ENCODE measurements around the gene PODNL1.
"Not testable (repeated sequence)": the region's sequence is repeated elsewhere in the genome, so short reads cannot be mapped to it uniquely, and the experiment has no call there.

Gene PODNL1

DNA sequence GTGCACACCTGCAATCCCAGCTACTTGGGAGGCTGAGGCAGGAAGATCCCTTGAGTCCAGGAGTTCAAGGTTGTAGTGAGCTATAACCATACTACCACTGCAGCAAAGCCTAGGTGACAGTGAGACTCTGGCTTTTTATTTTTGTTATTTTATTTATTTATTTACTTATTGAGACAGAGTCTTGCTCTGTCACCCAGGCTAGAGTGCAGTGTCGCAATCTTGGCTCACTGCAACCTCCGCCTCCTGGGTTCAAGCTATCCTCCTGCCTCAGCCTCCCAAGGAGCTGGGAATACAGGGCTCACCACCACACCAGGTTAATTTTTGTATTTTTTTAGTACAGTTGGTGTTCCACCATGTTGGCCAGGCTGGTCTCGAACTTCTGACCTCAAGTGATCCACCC, 35.3 kb upstream of the PODNL1 start:
- H3K4me2 ChIP-seq (ENCODE audit: low read length); H3K4me1 ChIP-seq (ENCODE audit: control insufficient read depth, low read depth, low read length); H3K27ac ChIP-seq (ENCODE audit: low read depth, low read length); H3K79me1 ChIP-seq (ENCODE audit: low read length); H3K79me2 ChIP-seq (ENCODE audit: control insufficient read depth, insufficient read depth, low read length); H4K5ac ChIP-seq (ENCODE audit: low read length); H3K23ac ChIP-seq (ENCODE audit: low read length); H3K27me3 ChIP-seq (ENCODE audit: insufficient read depth, low read length, poor library complexity); H3K18ac ChIP-seq (ENCODE audit: low read length); H2BK5ac ChIP-seq (ENCODE audit: low read length); H3K4ac ChIP-seq (ENCODE audit: low read depth, low read length); H2BK15ac ChIP-seq (replicated peaks; ENCODE audit: low read depth); H3K9ac ChIP-seq (ENCODE audit: low read length); H3K36me3 ChIP-seq (ENCODE audit: control insufficient read depth, insufficient read depth, low read length); H2BK120ac ChIP-seq (ENCODE audit: low read depth, low read length); DNase-seq; H2AK5ac ChIP-seq (ENCODE audit: low read length); H3K56ac ChIP-seq (ENCODE audit: low read length); H4K8ac ChIP-seq (ENCODE audit: low read depth, low read length); H3K4me3 ChIP-seq (ENCODE audit: low read length): not testable (repeated sequence)
- no CpG with 5 or more reads among the region's 3 CpGs for WGBS (ENCODE audit: extremely low coverage, insufficient coverage, low lambda C conversion rate)

DNA sequence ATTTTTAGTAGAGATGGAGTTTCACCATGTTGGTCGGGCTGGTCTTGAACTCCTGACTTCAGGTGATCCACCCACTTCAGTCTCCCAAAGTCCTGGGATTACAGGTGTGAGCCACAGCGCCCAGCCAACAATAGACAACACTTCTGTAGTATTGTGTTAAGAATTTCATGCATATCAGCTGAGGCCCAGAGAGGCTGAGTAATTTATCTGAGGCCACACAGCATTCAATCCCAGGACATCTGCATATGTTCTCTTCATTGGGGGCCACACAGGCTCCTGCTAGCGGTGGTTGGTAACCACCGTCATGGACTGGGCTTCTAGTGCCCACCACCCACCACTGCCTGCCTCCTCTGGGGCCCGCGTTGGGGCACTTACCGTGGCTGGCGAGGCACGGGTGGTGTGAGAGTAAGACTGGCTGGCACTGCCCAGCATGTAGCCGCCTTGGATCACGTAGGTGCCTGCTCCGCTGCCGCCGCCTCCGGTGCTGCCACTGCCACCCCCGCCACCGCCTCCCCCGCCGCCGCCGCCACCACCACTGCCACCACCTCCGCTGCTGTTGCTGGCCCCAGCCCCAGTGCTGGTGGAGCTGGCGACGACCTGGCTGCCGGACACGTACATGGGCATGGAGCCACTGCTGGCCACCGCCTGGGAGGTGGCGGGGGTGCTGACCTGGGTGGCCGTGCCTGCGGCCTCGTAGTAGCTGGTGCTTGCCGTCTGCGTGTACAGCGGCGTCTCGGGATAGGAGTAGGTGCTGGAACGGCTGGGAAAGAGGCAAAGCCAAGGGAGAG, 34.3 kb upstream of the PODNL1 start:
- peaks cover 4% of the 10 kb centered on the region for H3K36me3 ChIP-seq (ENCODE audit: control insufficient read depth, insufficient read depth, low read length)
- WGBS (ENCODE audit: extremely low coverage, insufficient coverage, low lambda C conversion rate), result no CpG with 5 or more reads among the region's 37 CpGs

DNA sequence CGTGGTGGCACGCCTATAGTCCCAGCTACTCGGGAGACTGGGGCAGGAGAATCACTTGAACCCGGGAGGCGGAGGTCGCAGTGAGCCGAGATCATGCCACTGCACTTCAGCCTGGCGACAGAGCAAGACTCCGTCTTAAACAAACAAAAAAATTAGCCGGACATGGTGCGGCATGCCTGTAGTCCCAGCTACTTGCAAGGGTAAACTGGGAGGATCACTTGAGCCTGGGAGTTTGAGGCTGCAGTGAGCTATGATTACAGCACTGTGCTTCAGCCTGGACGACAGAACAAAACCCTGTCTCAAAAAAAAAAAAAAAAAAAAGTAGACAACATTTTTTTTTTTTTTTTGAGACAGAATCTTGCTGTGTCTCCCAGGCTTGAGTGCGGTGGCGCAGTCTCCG, 33.7 kb upstream of the PODNL1 start:
- H3K79me1 ChIP-seq (ENCODE audit: low read length); H4K5ac ChIP-seq (ENCODE audit: low read length); H3K79me2 ChIP-seq (ENCODE audit: control insufficient read depth, insufficient read depth, low read length); H3K9ac ChIP-seq (ENCODE audit: low read length); H3K4me3 ChIP-seq (ENCODE audit: low read length); H3K4me2 ChIP-seq (ENCODE audit: low read length); H3K27ac ChIP-seq (ENCODE audit: low read depth, low read length); H2BK15ac ChIP-seq (replicated peaks; ENCODE audit: low read depth); H3K4me1 ChIP-seq (ENCODE audit: control insufficient read depth, low read depth, low read length); H2BK5ac ChIP-seq (ENCODE audit: low read length); H3K27me3 ChIP-seq (ENCODE audit: insufficient read depth, low read length, poor library complexity); DNase-seq; H2BK120ac ChIP-seq (ENCODE audit: low read depth, low read length); H3K56ac ChIP-seq (ENCODE audit: low read length); H3K4ac ChIP-seq (ENCODE audit: low read depth, low read length); H3K18ac ChIP-seq (ENCODE audit: low read length); H4K8ac ChIP-seq (ENCODE audit: low read depth, low read length); H3K23ac ChIP-seq (ENCODE audit: low read length); H2AK5ac ChIP-seq (ENCODE audit: low read length); H3K36me3 ChIP-seq (ENCODE audit: control insufficient read depth, insufficient read depth, low read length): not testable (repeated sequence)
- no CpG with 5 or more reads among the region's 15 CpGs for WGBS (ENCODE audit: extremely low coverage, insufficient coverage, low lambda C conversion rate)

More for the DNA sequence above, 34.3 kb upstream of the PODNL1 start:
- Histone ChIP-seq H2BK15ac (replicated peaks; ENCODE audit: low read depth) (no peak overlapping the region), H3K27me3 (ENCODE audit: insufficient read depth, low read length, poor library complexity) (no peaks in the 10 kb centered on the region), H3K4me2 (ENCODE audit: low read length) (no peak overlapping the region), H3K4me1 (ENCODE audit: control insufficient read depth, low read depth, low read length) (no peaks in the 10 kb centered on the region), H3K4me3 (ENCODE audit: low read length) (no peak overlapping the region), H4K8ac (ENCODE audit: low read depth, low read length) (no peak overlapping the region), H3K23ac (ENCODE audit: low read length) (no peak overlapping the region), H3K56ac (ENCODE audit: low read length) (no peak overlapping the region), H3K79me1 (ENCODE audit: low read length) (no peaks in the 10 kb centered on the region), H3K27ac (ENCODE audit: low read depth, low read length) (no peak overlapping the region), H2AK5ac (ENCODE audit: low read length) (no peak overlapping the region), H2BK5ac (ENCODE audit: low read length) (no peak overlapping the region), H4K5ac (ENCODE audit: low read length) (no peak overlapping the region), H2BK120ac (ENCODE audit: low read depth, low read length) (no peak overlapping the region), H3K4ac (ENCODE audit: low read depth, low read length) (no peak overlapping the region), H3K79me2 (ENCODE audit: control insufficient read depth, insufficient read depth, low read length) (no peaks in the 10 kb centered on the region), H3K18ac (ENCODE audit: low read length) (no peak overlapping the region), H3K9ac (ENCODE audit: low read length) (no peak overlapping the region)
- no peak for DNase-seq

DNA sequence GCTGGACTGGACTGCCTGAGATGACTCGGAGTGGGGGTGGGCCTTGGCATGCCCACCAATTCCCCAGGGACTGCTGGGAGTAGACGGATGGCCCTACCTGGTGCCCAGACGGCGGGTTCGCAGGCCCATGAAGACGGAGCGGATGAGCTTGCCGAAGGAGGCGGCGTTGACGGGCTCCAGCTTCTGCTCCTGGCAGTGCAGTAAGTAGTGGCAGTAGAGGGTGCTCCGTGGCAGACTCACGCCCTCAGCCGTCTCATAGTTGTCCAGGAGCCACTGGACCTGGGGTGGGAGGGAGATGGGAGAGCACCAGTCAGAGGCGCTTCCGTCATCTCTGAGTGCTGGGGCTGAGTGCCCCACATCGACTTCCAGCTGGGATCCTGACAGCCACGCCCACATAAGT, 31.7 kb upstream of the PODNL1 start:
- Histone ChIP-seq H3K36me3 (ENCODE audit: control insufficient read depth, insufficient read depth, low read length) (peaks cover 6% of the 10 kb centered on the region), H2BK120ac (ENCODE audit: low read depth, low read length) (no peak overlapping the region), H3K79me1 (ENCODE audit: low read length) (no peaks in the 10 kb centered on the region), H3K23ac (ENCODE audit: low read length) (no peak overlapping the region), H3K27ac (ENCODE audit: low read depth, low read length) (no peak overlapping the region), H3K56ac (ENCODE audit: low read length) (no peak overlapping the region), H2AK5ac (ENCODE audit: low read length) (no peak overlapping the region), H3K4me1 (ENCODE audit: control insufficient read depth, low read depth, low read length) (no peaks in the 10 kb centered on the region), H3K4me3 (ENCODE audit: low read length) (no peak overlapping the region), H4K8ac (ENCODE audit: low read depth, low read length) (no peak overlapping the region), H2BK5ac (ENCODE audit: low read length) (no peak overlapping the region), H3K79me2 (ENCODE audit: control insufficient read depth, insufficient read depth, low read length) (no peaks in the 10 kb centered on the region), H2BK15ac (replicated peaks; ENCODE audit: low read depth) (no peak overlapping the region), H3K4me2 (ENCODE audit: low read length) (no peak overlapping the region), H3K18ac (ENCODE audit: low read length) (no peak overlapping the region), H3K4ac (ENCODE audit: low read depth, low read length) (no peak overlapping the region), H3K27me3 (ENCODE audit: insufficient read depth, low read length, poor library complexity) (no peaks in the 10 kb centered on the region), H3K9ac (ENCODE audit: low read length) (no peak overlapping the region), H4K5ac (ENCODE audit: low read length) (no peak overlapping the region)
- DNase-seq, result no peak
- WGBS (ENCODE audit: extremely low coverage, insufficient coverage, low lambda C conversion rate), result no CpG with 5 or more reads among the region's 18 CpGs

DNA sequence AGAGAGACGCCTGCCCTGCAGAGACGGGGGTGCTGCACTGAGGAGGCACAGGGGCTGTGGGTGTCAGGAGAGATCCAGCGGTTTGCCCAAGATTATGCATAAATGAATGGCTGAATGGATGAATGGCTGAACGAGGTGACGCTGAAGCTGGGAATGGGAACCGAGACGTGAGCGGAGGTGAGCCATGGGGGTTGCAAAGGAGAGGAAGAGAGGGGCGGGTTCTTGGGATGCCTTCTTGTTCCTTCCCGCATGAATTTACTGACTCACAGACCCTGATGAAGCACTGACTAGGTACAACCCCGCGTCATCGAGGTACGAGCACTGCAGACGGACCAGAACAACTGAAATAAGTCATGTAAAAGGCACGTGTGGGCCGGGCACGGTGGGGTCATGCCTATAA, 30.8 kb upstream of the PODNL1 start:
- Histone ChIP-seq H3K4me2 (ENCODE audit: low read length) (no peak overlapping the region), H4K5ac (ENCODE audit: low read length) (no peak overlapping the region), H2BK120ac (ENCODE audit: low read depth, low read length) (no peak overlapping the region), H3K4ac (ENCODE audit: low read depth, low read length) (no peak overlapping the region), H3K36me3 (ENCODE audit: control insufficient read depth, insufficient read depth, low read length) (peaks cover 6% of the 10 kb centered on the region), H3K79me2 (ENCODE audit: control insufficient read depth, insufficient read depth, low read length) (no peaks in the 10 kb centered on the region), H2BK5ac (ENCODE audit: low read length) (no peak overlapping the region), H3K56ac (ENCODE audit: low read length) (no peak overlapping the region), H3K9ac (ENCODE audit: low read length) (no peak overlapping the region), H3K27me3 (ENCODE audit: insufficient read depth, low read length, poor library complexity) (no peaks in the 10 kb centered on the region), H3K4me1 (ENCODE audit: control insufficient read depth, low read depth, low read length) (no peaks in the 10 kb centered on the region), H3K27ac (ENCODE audit: low read depth, low read length) (no peak overlapping the region), H3K4me3 (ENCODE audit: low read length) (no peak overlapping the region), H3K18ac (ENCODE audit: low read length) (no peak overlapping the region), H2AK5ac (ENCODE audit: low read length) (no peak overlapping the region), H4K8ac (ENCODE audit: low read depth, low read length) (no peak overlapping the region), H3K79me1 (ENCODE audit: low read length) (no peaks in the 10 kb centered on the region), H3K23ac (ENCODE audit: low read length) (no peak overlapping the region), H2BK15ac (replicated peaks; ENCODE audit: low read depth) (no peak overlapping the region)
- WGBS (ENCODE audit: extremely low coverage, insufficient coverage, low lambda C conversion rate), result no CpG with 5 or more reads among the region's 18 CpGs
- no peak for DNase-seq

DNA sequence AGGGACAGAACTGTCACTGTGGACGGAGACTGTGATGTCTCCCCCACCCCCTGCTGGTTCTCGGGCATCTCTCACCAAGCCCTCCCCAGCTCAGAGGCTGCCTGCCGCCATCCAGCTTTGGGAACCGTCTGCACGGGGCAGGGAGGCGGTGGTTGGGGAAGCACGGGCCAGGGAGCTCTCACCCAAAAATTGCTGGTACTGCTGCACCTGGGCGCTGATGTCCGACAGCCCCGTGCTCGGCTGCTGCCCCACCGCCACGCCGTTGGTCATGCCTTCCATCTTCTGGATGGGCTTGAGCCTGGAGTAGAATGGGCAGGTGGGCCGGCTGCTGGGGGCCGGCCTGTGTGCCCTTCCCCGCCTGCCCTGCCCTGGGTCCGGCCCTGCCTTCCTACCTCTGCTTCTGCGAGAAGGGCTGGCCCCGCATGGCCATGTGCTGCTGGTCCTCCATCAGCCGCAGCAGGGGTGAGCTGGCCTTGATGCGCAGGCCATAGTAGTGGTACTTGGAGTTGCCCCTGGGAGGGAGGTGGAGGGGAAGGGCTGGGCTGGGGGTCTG, 30.2 kb upstream of the PODNL1 start:
- H3K79me1 ChIP-seq (ENCODE audit: low read length), result no peaks in the 10 kb centered on the region
- H3K4ac ChIP-seq (ENCODE audit: low read depth, low read length), result no peak overlapping the region
- no peak overlapping the region for H3K27ac ChIP-seq (ENCODE audit: low read depth, low read length)
- H3K4me3 ChIP-seq (ENCODE audit: low read length), result no peak overlapping the region
- H3K9ac ChIP-seq (ENCODE audit: low read length), result no peak overlapping the region
- H3K4me1 ChIP-seq (ENCODE audit: control insufficient read depth, low read depth, low read length), result no peaks in the 10 kb centered on the region
- H3K27me3 ChIP-seq (ENCODE audit: insufficient read depth, low read length, poor library complexity), result no peaks in the 10 kb centered on the region
- no peak overlapping the region for H3K4me2 ChIP-seq (ENCODE audit: low read length)
- no peaks in the 10 kb centered on the region for H3K79me2 ChIP-seq (ENCODE audit: control insufficient read depth, insufficient read depth, low read length)
- H4K8ac ChIP-seq (ENCODE audit: low read depth, low read length), result no peak overlapping the region
- H3K56ac ChIP-seq (ENCODE audit: low read length), result no peak overlapping the region
- no CpG with 5 or more reads among the region's 22 CpGs for WGBS (ENCODE audit: extremely low coverage, insufficient coverage, low lambda C conversion rate)
- no peak overlapping the region for H3K18ac ChIP-seq (ENCODE audit: low read length)
- H3K23ac ChIP-seq (ENCODE audit: low read length), result no peak overlapping the region
- DNase-seq, result no peak
- H2BK120ac ChIP-seq (ENCODE audit: low read depth, low read length), result no peak overlapping the region
- no peak overlapping the region for H2BK15ac ChIP-seq (replicated peaks; ENCODE audit: low read depth)
- H3K36me3 ChIP-seq (ENCODE audit: control insufficient read depth, insufficient read depth, low read length), result peaks cover 6% of the 10 kb centered on the region
- no peak overlapping the region for H2AK5ac ChIP-seq (ENCODE audit: low read length)
- H2BK5ac ChIP-seq (ENCODE audit: low read length), result no peak overlapping the region
- no peak overlapping the region for H4K5ac ChIP-seq (ENCODE audit: low read length)
